Fibroblast of lung (primary cell): ENCODE results near the gene SREK1IP1.

Source experiments
- EZH2 ChIP-seq: IDR thresholded peaks from 2 replicates; pipeline ENCODE4 v1.5.1; 2012; ENCODE audit warnings: low read length, control low read depth, mild to moderate bottlenecking; ENCODE audit errors: missing control alignments
- TF ChIP-seq, protein P1 (sequence below), 2 donors: IDR thresholded peaks in 1 of 2; conservative IDR thresholded peaks in 1 of 2; 1 replicate in 1 of 2; 2 replicates in 1 of 2; pipeline ENCODE4 v1.5.1; 2011 to 2012; ENCODE audit warnings: low read length in 2 of 2, control low read depth in 1 of 2, inconsistent platforms in 1 of 2, low read depth in 1 of 2, mild to moderate bottlenecking in 1 of 2

DNA sequence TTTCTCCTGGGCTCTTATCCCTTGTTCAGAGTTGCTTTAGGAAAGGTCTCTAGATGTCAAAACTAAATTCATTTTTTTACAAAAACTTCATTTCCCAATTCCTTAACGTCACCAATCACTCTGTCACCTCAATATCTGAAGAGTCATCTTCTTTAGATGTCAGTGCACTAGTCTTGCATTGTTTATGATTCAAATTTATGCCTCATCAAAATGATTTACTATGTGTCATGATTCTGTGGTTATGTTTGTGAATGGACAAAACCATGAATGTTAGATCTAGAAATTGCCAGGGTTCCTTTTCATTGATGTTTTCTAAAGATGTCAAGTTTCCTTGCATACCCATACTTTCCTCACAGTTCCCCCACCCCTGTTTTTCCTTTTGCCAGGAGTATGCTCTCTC, 21.7 kb upstream of the SREK1IP1 start:
- TF ChIP-seq, protein P1, sequence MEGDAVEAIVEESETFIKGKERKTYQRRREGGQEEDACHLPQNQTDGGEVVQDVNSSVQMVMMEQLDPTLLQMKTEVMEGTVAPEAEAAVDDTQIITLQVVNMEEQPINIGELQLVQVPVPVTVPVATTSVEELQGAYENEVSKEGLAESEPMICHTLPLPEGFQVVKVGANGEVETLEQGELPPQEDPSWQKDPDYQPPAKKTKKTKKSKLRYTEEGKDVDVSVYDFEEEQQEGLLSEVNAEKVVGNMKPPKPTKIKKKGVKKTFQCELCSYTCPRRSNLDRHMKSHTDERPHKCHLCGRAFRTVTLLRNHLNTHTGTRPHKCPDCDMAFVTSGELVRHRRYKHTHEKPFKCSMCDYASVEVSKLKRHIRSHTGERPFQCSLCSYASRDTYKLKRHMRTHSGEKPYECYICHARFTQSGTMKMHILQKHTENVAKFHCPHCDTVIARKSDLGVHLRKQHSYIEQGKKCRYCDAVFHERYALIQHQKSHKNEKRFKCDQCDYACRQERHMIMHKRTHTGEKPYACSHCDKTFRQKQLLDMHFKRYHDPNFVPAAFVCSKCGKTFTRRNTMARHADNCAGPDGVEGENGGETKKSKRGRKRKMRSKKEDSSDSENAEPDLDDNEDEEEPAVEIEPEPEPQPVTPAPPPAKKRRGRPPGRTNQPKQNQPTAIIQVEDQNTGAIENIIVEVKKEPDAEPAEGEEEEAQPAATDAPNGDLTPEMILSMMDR (conservative IDR thresholded peaks at IDR 0.05 in 1 of 2, IDR thresholded peaks at IDR 0.05 in 1 of 2; ENCODE audit: low read depth in 1 of 2, low read length in 2 of 2): no peak
- no peak for TF ChIP-seq EZH2
